ENCODE data around the gene CLDN5.

The CLDN5 gene

DNA sequence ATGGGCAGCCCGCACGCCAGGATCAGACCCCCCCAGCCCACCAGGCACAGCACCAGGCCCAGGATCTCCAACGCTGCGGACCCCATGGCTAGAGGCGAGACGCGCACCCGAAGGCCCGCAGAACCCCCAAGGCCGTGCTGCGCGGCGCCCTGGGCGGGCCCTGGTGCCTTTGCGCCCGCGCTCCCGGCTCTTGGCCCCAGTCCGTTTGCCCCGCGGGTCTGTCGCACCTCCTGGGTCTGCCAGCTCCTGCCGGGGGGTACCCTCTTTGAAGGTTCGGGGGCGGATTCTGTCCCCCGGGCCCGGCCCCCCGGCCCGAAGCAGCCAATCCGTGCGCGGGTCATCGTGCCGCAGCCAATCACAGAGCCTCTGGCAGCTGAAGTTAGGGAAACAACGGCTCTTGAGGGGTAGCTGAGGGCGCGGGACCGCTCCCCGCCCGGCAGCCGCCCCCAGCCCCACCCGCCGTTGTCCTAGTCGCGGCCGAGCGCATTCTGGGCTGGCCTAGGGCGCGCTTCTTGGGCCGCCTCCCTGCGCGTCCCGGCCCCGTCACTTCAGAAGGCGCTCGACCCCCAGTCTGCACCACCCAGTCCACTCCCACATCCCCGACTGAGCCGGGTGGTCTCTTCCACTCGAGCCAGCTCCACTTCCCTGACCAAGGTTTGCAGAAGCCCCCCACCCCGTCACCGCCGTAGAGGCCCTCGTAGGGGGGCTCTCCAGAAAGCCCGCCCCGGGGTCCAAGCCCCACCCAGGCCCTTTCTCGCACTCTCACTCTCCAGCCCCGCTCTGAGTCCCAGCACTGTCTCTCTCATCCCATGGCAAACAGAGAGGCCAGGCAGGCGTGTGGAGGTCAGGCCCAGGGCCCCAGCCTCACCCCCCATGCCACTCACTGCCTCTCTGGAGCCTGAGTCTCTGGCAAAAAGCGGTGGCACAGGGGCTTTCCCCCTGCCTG, at the start of gene CLDN5:
Gene CLDN5 (minus strand): TSS at position 241 of the 946 bp plus-strand sequence. CDS start 155 bp downstream, at position 86.
- Histone ChIP-seq H3K9me3 (ENCODE audit: control insufficient read depth in 2 of 2, low read length in 2 of 2) (no peaks in the 10 kb centered on the region), H3K4me3 (ENCODE audit: low read length in 2 of 2) (peak within 1 kb of the TSS; percentile 20 to 38), H3K27ac (ENCODE audit: low read depth in 2 of 2, low read length in 2 of 2) (peak within 1 kb of the TSS; percentile 32 to 35), H3K36me3 (ENCODE audit: control insufficient read depth in 2 of 2, insufficient read depth in 2 of 2, low read length in 2 of 2) (no peaks in the 10 kb centered on the region), H3K27me3 (ENCODE audit: control insufficient read depth in 2 of 2, insufficient read depth in 2 of 2, low read length in 2 of 2) (peaks cover 8 to 14% of the 10 kb centered on the region in 2 donors), H3K4me1 (ENCODE audit: control insufficient read depth in 2 of 2, insufficient read depth in 2 of 2, low read length in 2 of 2) (peaks cover 0 to 8% of the 10 kb centered on the region in 2 donors), H3K9ac (ENCODE audit: low read depth in 1 of 2, low read length in 2 of 2) (peak within 1 kb of the TSS in 1 of 2 donors; percentile 7)

DNA sequence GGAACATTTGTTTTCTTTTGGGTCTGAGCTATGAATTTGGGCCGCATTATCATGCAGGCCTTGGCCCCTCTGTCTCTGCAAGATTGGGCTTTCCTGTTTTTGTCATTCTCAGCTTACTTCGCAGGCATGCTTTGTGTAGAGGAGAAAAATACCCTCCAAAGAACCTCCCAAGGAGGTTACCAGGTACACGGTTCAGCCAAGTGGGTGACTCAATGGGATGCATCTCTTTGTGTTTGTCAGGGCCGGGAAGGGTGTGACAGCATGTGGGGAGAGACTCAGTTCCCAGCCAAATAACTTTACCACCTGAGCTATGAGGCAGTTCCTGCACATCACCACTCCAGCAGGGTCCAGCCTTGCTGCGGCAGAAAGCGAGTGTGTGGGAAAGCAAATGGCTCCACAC, 47.8 kb upstream of the CLDN5 start:
- H3K9ac ChIP-seq (ENCODE audit: low read depth in 1 of 2, low read length in 2 of 2): no peak overlapping the region
- H3K4me1 ChIP-seq (ENCODE audit: control insufficient read depth in 2 of 2, insufficient read depth in 2 of 2, low read length in 2 of 2): no peaks in the 10 kb centered on the region
- H3K4me3 ChIP-seq (ENCODE audit: low read length in 2 of 2): no peak overlapping the region
- H3K27ac ChIP-seq (ENCODE audit: low read depth in 2 of 2, low read length in 2 of 2): no peak overlapping the region
- no peaks in the 10 kb centered on the region for H3K36me3 ChIP-seq (ENCODE audit: control insufficient read depth in 2 of 2, insufficient read depth in 2 of 2, low read length in 2 of 2)
- no peaks in the 10 kb centered on the region for H3K9me3 ChIP-seq (ENCODE audit: control insufficient read depth in 2 of 2, low read length in 2 of 2)
- H3K27me3 ChIP-seq (ENCODE audit: control insufficient read depth in 2 of 2, insufficient read depth in 2 of 2, low read length in 2 of 2): no peaks in the 10 kb centered on the region

GRCh38 chr22:19571207-19571795, 47.1 kb upstream of the CLDN5 start:
- Histone ChIP-seq H3K9me3 (ENCODE audit: control insufficient read depth in 2 of 2, low read length in 2 of 2) (no peaks in the 10 kb centered on the region), H3K4me1 (ENCODE audit: control insufficient read depth in 2 of 2, insufficient read depth in 2 of 2, low read length in 2 of 2) (no peaks in the 10 kb centered on the region), H3K36me3 (ENCODE audit: control insufficient read depth in 2 of 2, insufficient read depth in 2 of 2, low read length in 2 of 2) (no peaks in the 10 kb centered on the region), H3K27me3 (ENCODE audit: control insufficient read depth in 2 of 2, insufficient read depth in 2 of 2, low read length in 2 of 2) (no peaks in the 10 kb centered on the region), H3K4me3 (ENCODE audit: low read length in 2 of 2) (no peak overlapping the region), H3K9ac (ENCODE audit: low read depth in 1 of 2, low read length in 2 of 2) (no peak overlapping the region), H3K27ac (ENCODE audit: low read depth in 2 of 2, low read length in 2 of 2) (no peak overlapping the region)

DNA sequence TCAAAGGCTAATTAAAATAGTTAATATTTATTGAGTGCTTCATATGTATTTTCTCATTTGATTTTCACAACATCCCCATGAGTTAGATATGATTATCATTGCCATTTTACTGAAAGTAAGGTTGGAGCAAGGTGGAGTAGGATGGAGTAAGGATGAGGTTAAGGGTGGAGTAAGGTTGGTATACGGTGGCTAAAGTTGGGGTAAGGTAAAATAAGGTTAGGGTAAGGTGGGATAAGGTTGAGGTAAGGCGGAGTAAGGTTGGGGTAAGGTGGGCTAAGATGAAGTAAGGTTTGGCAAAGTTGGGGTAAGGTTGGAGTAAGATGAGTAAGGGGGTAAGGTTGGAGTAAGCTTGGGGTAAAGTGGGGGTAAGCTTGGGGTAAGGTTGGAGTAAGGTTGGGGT, 45.8 kb upstream of the CLDN5 start:
- H3K9ac ChIP-seq (ENCODE audit: low read depth in 1 of 2, low read length in 2 of 2): no peak overlapping the region
- H3K4me3 ChIP-seq (ENCODE audit: low read length in 2 of 2): no peak overlapping the region
- H3K36me3 ChIP-seq (ENCODE audit: control insufficient read depth in 2 of 2, insufficient read depth in 2 of 2, low read length in 2 of 2): no peaks in the 10 kb centered on the region
- no peaks in the 10 kb centered on the region for H3K27me3 ChIP-seq (ENCODE audit: control insufficient read depth in 2 of 2, insufficient read depth in 2 of 2, low read length in 2 of 2)
- no peak overlapping the region for H3K27ac ChIP-seq (ENCODE audit: low read depth in 2 of 2, low read length in 2 of 2)
- no peaks in the 10 kb centered on the region for H3K4me1 ChIP-seq (ENCODE audit: control insufficient read depth in 2 of 2, insufficient read depth in 2 of 2, low read length in 2 of 2)
- H3K9me3 ChIP-seq (ENCODE audit: control insufficient read depth in 2 of 2, low read length in 2 of 2): no peaks in the 10 kb centered on the region

DNA sequence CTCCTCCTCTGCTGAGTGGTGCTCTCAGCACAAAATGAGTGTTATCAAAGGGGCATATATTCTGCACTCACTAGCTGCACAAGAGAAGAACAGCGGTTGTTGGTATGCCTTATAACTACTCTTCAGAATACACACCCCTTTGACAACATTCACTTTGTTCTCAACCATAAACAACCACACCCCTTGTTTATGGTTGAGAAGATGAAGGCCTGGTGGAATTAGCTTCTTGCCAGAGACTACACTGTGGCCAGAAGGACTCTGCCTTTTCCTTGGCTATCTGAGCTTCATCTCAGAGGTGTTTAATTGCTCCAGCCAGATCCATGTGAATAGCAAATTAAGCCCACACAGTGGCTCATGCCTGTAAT, 45.0 kb upstream of the CLDN5 start:
- Histone ChIP-seq H3K4me1 (ENCODE audit: control insufficient read depth in 2 of 2, insufficient read depth in 2 of 2, low read length in 2 of 2) (no peaks in the 10 kb centered on the region), H3K27ac (ENCODE audit: low read depth in 2 of 2, low read length in 2 of 2) (no peak overlapping the region), H3K27me3 (ENCODE audit: control insufficient read depth in 2 of 2, insufficient read depth in 2 of 2, low read length in 2 of 2) (no peaks in the 10 kb centered on the region), H3K9ac (ENCODE audit: low read depth in 1 of 2, low read length in 2 of 2) (no peak overlapping the region), H3K4me3 (ENCODE audit: low read length in 2 of 2) (no peak overlapping the region), H3K36me3 (ENCODE audit: control insufficient read depth in 2 of 2, insufficient read depth in 2 of 2, low read length in 2 of 2) (no peaks in the 10 kb centered on the region), H3K9me3 (ENCODE audit: control insufficient read depth in 2 of 2, low read length in 2 of 2) (no peaks in the 10 kb centered on the region)

- no peaks in the 10 kb centered on the region for H3K9me3 ChIP-seq (ENCODE audit: control insufficient read depth in 2 of 2, low read length in 2 of 2)
- H3K27me3 ChIP-seq (ENCODE audit: control insufficient read depth in 2 of 2, insufficient read depth in 2 of 2, low read length in 2 of 2): no peaks in the 10 kb centered on the region
- H3K4me3 ChIP-seq (ENCODE audit: low read length in 2 of 2): no peak overlapping the region
- H3K36me3 ChIP-seq (ENCODE audit: control insufficient read depth in 2 of 2, insufficient read depth in 2 of 2, low read length in 2 of 2): no peaks in the 10 kb centered on the region
- no peak overlapping the region for H3K9ac ChIP-seq (ENCODE audit: low read depth in 1 of 2, low read length in 2 of 2)
- no peaks in the 10 kb centered on the region for H3K4me1 ChIP-seq (ENCODE audit: control insufficient read depth in 2 of 2, insufficient read depth in 2 of 2, low read length in 2 of 2)
- H3K27ac ChIP-seq (ENCODE audit: low read depth in 2 of 2, low read length in 2 of 2): no peak overlapping the region
Measured at GRCh38 chr22:19568337-19569275, 44.4 kb upstream of the CLDN5 start.

- no peak overlapping the region for H3K27ac ChIP-seq (ENCODE audit: low read depth in 2 of 2, low read length in 2 of 2)
- no peaks in the 10 kb centered on the region for H3K27me3 ChIP-seq (ENCODE audit: control insufficient read depth in 2 of 2, insufficient read depth in 2 of 2, low read length in 2 of 2)
- H3K9me3 ChIP-seq (ENCODE audit: control insufficient read depth in 2 of 2, low read length in 2 of 2): no peaks in the 10 kb centered on the region
- no peaks in the 10 kb centered on the region for H3K4me1 ChIP-seq (ENCODE audit: control insufficient read depth in 2 of 2, insufficient read depth in 2 of 2, low read length in 2 of 2)
- H3K9ac ChIP-seq (ENCODE audit: low read depth in 1 of 2, low read length in 2 of 2): no peak overlapping the region
- H3K36me3 ChIP-seq (ENCODE audit: control insufficient read depth in 2 of 2, insufficient read depth in 2 of 2, low read length in 2 of 2): no peaks in the 10 kb centered on the region
- no peak overlapping the region for H3K4me3 ChIP-seq (ENCODE audit: low read length in 2 of 2)
Measured at GRCh38 chr22:19567157-19568009, 43.2 kb upstream of the CLDN5 start.

GRCh38 chr22:19566279-19567156, 42.3 kb upstream of the CLDN5 start:
- Histone ChIP-seq H3K4me3 (ENCODE audit: low read length in 2 of 2) (no peak overlapping the region), H3K4me1 (ENCODE audit: control insufficient read depth in 2 of 2, insufficient read depth in 2 of 2, low read length in 2 of 2) (no peaks in the 10 kb centered on the region), H3K27me3 (ENCODE audit: control insufficient read depth in 2 of 2, insufficient read depth in 2 of 2, low read length in 2 of 2) (no peaks in the 10 kb centered on the region), H3K9me3 (ENCODE audit: control insufficient read depth in 2 of 2, low read length in 2 of 2) (no peaks in the 10 kb centered on the region), H3K27ac (ENCODE audit: low read depth in 2 of 2, low read length in 2 of 2) (peak overlapping the region in 1 of 2 donors; percentile 23), H3K9ac (ENCODE audit: low read depth in 1 of 2, low read length in 2 of 2) (no peak overlapping the region), H3K36me3 (ENCODE audit: control insufficient read depth in 2 of 2, insufficient read depth in 2 of 2, low read length in 2 of 2) (no peaks in the 10 kb centered on the region)
